ENCODE measurements around the gene C12orf42. TPM values are rescaled to one million over a fixed set of nuclear protein-coding genes. Genes with fewer than 3 reads are reported as not detected.
"Not testable (repeated sequence)": the region's sequence is repeated elsewhere in the genome, so short reads cannot be mapped to it uniquely, and the experiment has no call there.

The C12orf42 gene
- total RNA-seq, 1 donor from 2014 or later: 1.2 TPM

DNA sequence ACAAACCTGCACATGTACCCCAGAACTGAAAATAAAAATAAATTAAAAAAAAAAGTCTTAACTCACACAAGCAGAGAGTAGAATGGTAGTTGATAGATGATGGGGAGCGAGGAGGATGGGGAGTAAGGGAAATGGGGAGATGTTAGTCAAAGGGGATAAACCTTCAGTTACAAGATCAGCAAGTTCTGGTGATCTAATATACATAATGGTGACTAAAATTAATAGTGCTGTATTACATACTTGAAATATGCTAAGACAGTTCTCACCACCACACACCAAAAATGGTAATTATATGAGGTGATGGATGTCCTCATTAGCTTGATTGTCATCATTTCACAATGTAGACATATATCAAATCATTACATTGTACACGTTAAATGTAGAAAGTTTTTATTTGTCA is 3.2 kb upstream of the C12orf42 start:
- no peak for DNase-seq (ENCODE audit: low spot score in 2 of 2)
- no peak for FAIRE-seq

DNA sequence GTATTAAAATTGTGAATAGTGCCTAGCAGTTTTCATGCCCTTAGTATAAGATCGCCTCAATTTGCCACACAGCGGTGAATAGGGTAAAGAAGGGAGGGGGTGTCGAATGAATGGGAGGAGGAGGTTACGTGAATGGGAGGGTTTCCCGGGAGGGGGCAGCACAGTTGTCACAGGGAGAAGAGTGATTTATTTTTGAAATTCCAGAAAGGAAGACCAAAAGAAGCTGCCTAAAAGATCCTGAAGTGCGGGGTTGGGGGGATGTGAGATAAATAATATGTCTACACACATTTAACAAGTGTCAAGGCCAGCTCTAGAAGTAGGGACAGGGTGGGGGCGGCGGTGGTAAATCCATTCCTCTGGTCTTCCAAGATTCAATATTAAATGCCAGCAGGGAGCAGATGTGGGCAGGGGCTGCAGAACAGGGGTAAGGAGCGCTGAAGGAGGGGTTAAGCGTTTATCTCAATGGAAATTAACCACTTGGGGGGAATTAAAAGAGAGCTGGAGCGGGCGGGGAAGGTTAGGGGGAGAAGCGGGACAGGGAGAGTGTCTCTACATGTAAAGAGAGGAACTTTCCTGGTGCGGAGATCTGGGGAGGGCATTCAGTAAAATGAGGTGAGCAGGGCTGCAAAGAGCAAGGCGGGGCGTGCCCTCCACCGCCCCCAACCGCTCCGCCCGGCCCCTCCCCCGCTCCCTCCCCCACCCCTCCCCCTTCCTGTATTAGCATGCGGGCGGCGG is 867 bp downstream of the C12orf42 start:
- DNase-seq (ENCODE audit: low spot score in 2 of 2) (no peak), FAIRE-seq (no peak)

- FAIRE-seq: no peak
- no peak for DNase-seq (ENCODE audit: low spot score in 2 of 2)
Observed at GRCh38 chr12:103494051-103494733, 1.6 kb downstream of the C12orf42 start.

GRCh38 chr12:103493199-103493598 is 2.6 kb downstream of the C12orf42 start:
- DNase-seq (ENCODE audit: low spot score in 2 of 2) (no peak), FAIRE-seq (no peak)

DNA sequence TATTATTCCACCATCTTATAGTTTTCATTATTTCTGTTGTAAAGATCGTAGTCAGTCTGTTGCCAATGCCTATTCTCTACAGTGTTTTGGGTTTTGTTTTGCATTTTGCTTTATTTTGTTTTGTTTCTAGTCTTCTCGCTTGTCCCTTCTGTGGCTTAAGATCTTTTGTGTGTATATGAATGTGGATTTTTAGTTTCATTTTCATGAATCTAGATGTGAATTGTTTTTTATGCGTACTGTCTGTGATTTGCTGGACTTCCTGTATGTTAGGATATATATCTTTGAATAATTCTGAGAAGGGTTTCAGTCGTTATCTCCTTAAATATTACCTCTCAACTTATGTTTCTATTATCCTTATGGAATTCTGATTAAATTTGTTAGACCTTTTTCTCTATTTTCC is 13.4 kb downstream of the C12orf42 start:
- DNase-seq (ENCODE audit: low spot score in 2 of 2): no peak
- no peak for FAIRE-seq

- DNase-seq (ENCODE audit: low spot score in 2 of 2): no peak
Observed at GRCh38 chr12:103475073-103475472, 20.7 kb downstream of the C12orf42 start.

DNA sequence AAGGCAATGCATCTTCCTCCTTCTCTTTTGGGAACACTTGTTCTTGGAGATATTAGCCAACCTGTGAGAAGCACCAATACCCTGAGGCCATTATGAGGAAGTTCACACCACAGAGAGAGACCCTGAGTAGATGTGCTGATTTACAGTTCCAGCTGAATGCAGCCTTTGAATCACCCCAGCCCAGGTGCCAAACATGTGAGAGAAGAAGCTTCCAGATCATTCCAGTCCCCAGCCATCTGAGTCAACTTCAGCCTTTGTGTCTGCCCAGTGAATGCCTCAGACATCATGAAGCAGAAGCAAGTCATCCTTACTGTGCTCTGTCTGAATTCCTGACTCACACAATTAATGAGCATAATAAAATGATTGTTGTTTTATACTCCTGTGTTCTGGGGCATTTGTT is 25.1 kb downstream of the C12orf42 start:
- no peak for FAIRE-seq

More at GRCh38 chr12:103475073-103475472, 20.7 kb downstream of the C12orf42 start:
- FAIRE-seq: no peak

DNA sequence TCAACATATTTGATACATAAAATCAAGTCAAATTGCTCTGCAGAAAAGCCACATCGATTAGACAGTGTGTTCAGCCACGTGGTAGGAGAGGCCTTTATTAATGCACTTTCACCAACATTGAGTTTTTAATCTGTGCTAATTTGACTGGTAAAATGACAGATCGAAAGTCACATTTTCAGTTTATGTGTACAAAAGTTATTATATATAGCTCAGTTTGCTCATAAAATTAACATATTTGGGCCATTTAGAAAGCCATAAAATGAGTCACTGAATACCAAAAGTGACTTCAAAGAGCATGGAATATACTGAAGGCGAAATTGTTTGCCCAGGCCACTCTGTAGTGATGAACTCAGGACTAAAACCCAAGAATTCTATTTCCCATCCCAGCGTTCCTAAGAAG is 26.0 kb downstream of the C12orf42 start:
- DNase-seq (ENCODE audit: low spot score in 2 of 2) (no peak), FAIRE-seq (no peak)

More for the DNA sequence above, 25.1 kb downstream of the C12orf42 start:
- DNase-seq (ENCODE audit: low spot score in 2 of 2): no peak

- FAIRE-seq (no peak), DNase-seq (ENCODE audit: low spot score in 2 of 2) (no peak)
Observed at GRCh38 chr12:103468837-103469236, 26.9 kb downstream of the C12orf42 start.

GRCh38 chr12:103462675-103463074 is 33.1 kb downstream of the C12orf42 start:
- DNase-seq (ENCODE audit: low spot score in 2 of 2): no peak
- no peak for FAIRE-seq

DNA sequence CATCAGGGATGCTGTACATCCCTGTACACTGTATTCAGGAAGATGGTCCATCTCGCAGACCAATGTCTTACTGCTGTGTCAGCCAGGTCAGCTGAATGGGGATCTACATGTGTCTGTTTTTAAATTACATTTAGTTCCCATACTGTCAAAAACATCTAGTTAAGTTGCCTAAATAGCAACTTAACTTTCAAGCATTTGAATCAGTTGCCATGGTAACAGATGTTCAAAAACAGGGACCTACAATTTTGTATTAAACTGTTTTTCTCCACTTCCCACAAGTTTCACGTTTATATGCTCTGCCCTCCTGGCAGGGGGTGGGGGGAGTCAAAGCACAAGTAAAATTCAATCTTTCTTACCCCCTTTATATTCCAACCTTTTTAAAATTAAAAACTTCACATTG is 38.3 kb downstream of the C12orf42 start:
- no peak for DNase-seq (ENCODE audit: low spot score in 2 of 2)

DNA sequence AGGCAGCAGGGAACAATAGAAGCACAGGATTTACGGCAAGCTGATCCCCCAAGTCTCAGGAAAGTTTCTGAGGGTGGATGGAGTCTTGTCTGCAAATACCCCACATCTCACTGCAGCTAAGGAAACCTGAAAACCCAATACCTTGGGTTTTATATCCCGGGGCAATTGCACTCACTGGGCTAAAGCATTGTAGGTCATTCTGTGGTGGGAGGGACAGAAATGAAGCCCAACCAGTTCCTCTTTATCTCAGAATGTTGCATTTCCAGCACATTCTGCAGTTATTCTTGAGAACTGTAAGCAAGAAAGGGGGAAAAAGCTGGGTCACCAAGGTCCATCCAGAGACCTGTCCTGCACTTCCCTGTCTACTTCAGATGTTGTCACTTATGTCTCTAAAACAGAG is 39.8 kb downstream of the C12orf42 start:
- no peak for DNase-seq (ENCODE audit: low spot score in 2 of 2)

More for the DNA sequence above, 38.3 kb downstream of the C12orf42 start:
- FAIRE-seq: no peak

GRCh38 chr12:103455020-103455763 is 40.6 kb downstream of the C12orf42 start:
- FAIRE-seq (no peak), DNase-seq (ENCODE audit: low spot score in 2 of 2) (no peak)

More for the DNA sequence above, 39.8 kb downstream of the C12orf42 start:
- FAIRE-seq: no peak

DNA sequence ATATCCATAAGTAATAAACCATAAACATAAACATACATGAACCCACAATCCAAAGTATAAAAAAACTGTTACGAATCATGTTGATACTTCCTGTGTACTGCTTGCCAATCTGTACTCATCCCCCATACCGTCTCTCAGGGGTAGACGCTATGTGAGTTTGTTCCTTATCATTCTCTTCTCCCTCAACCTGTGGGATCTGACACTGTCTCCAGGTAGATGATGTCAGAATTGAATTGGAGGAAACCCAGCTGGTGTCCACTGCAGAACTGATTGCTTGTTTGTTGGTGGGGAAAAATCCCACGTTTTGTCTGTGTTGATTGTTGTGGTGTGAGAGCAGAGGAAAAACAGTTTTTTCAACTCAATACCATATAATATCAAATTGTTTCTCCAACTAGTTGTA is 50.8 kb downstream of the C12orf42 start:
- DNase-seq (ENCODE audit: low spot score in 2 of 2) (no peak), FAIRE-seq (no peak)

GRCh38 chr12:103442822-103443221 is 52.9 kb downstream of the C12orf42 start:
- FAIRE-seq: no peak
- no peak for DNase-seq (ENCODE audit: low spot score in 2 of 2)

DNA sequence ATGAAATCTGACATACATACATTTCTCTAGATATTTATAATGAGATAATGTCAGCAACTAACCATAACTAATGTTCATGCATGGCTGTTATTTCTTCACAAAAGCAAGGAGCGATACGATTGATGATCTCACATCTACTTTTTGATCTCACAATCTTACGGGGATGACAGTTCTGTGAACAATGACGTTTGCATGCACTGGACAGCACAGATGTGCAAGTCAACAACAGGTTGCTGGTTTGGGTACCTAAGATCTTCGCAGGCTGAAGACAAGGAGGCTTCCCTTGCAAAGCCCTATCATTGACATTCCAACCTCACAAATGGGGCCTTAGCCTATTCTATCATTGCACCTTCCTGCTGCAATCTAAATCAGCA is 53.6 kb downstream of the C12orf42 start:
- DNase-seq (ENCODE audit: low spot score in 2 of 2) (no peak), FAIRE-seq (no peak)

DNA sequence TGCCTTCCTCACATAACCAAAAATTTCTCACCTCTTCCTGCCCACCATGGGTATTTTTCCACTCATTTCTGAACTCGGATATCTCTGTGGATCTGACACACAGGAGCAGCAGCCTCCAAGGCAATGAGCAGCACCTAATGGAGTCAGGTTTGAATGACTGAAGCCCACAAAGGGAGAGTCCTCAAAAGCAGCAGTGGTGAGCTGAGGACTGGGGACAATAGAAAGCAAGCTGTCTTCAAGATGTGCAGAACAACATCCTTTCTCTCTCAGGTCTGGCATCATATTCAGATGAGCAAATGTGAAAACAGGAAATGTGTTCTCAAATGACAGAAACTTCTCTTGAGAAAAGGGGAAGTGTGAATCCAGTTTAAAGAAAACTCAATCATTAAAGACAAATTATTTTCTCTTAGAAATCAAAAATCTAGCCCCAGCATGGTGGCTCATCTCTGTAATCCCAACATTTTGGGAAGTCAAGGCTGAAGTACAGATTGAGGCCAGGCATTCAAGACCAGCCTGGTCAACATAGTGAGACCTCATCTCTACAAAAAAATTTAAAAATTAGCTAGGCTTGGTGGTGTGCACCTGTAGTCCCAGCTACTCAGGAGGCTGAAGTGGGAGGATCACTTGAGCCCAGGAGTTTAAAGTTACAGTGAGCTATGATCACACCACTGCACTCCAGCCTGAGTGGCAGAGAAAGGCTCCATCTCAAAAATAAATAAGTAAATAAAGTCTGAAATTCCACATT is 54.2 kb downstream of the C12orf42 start:
- FAIRE-seq (no peak), DNase-seq (ENCODE audit: low spot score in 2 of 2) (no peak)

DNA sequence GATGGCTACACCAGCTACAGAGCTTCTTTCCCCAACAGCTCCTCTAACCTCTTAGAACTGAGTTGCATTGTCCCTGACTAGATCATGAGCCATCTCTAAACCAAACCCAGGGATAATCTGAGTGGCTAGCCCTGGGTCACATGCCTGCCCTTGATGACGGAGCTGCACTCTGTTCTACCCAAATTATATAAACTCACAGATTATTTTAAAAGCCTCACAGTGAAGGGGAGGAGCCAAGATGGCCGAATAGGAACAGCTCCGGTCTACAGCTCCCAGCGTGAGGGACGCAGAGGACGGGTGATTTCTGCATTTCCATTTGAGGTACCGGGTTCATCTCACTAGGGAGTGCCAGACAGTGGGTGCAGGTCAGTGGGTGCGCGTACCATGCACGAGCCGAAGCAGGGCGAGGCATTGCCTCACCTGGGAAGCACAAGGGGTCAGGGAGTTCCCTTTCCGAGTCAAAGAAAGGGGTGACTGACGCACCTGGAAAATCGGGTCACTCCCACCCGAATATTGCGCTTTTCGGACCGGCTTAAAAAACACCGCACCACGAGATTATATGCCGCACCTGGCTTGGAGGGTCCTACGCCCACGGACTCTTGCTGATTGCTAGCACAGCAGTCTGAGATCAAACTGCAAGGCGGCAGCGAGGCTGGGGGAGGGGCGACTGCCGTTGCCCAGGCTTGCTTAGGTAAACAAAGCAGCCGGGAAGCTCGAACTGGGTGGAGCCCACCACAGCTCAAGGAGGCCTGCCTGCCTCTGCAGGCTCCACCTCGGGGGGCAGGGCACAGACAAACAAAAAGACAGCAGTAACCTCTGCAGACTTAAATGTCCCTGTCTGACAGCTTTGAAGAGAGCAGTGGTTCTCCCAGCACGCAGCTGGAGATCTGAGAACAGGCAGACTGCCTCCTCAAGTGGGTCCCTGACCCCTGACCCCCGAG is 61.3 kb downstream of the C12orf42 start:
- not testable (repeated sequence) for FAIRE-seq; DNase-seq (ENCODE audit: low spot score in 2 of 2)

GRCh38 chr12:103431950-103432349 is 63.8 kb downstream of the C12orf42 start:
- FAIRE-seq (no peak), DNase-seq (ENCODE audit: low spot score in 2 of 2) (no peak)

Measured in frontal cortex (tissue), 4 donors.